Activated T-cell treated with anti-CD3 and anti-CD28 coated beads, Interleukin-2, amount 50 U/mL, for 72 hours (primary cell): Measurements from ENCODE around the gene AP1S3. TPM values are rescaled to one million over a fixed set of nuclear protein-coding genes. Genes with fewer than 3 reads are reported as not detected.
A peak's percentile ranks its signal among the peaks of the same experiment; 100 is the strongest.

Experiments used
- ATAC-seq, 2 donors: fragments of 150-1000 bp; cut with Tn5 transposase; replicated peaks in 1 of 2; 2 replicates each; pipeline ENCODE4 v1.10.0; 2021; ENCODE audit warnings: moderate library complexity in 2 of 2, mild to moderate bottlenecking in 1 of 2
- DNase-seq, 2 donors: peaks; one replicate each; pipeline ENCODE4 v3.0.0; 2021 to 2022; ENCODE audit warnings: mixed read lengths in 1 of 2
- H3K27ac Mint-ChIP-seq: one replicate; pipeline ENCODE4 v1.8.0; 2022; ENCODE audit warnings: mild to moderate bottlenecking, moderate library complexity, mixed read lengths
- H3K27me3 Mint-ChIP-seq: one replicate; pipeline ENCODE4 v1.8.0; 2022; ENCODE audit warnings: low read depth, mixed read lengths
- H3K36me3 Mint-ChIP-seq, 2 donors: one replicate each; pipeline ENCODE4 v1.8.0; 2022; ENCODE audit warnings: mixed read lengths in 2 of 2, mild to moderate bottlenecking in 1 of 2; ENCODE audit not compliant: insufficient read depth in 2 of 2
- H3K4me1 Mint-ChIP-seq: one replicate; pipeline ENCODE4 v1.8.0; 2022; ENCODE audit warnings: low read depth, mixed read lengths
- H3K4me3 Mint-ChIP-seq, 2 donors: one replicate each; pipeline ENCODE4 v1.8.0; 2022; ENCODE audit warnings: mild to moderate bottlenecking in 2 of 2, mixed read lengths in 2 of 2, moderate library complexity in 2 of 2
- H3K9me3 Mint-ChIP-seq, 2 donors: one replicate each; pipeline ENCODE4 v1.8.0; 2022; ENCODE audit warnings: mixed read lengths in 2 of 2
- total RNA-seq, 2 donors: library from RNA; stranded (reverse); gene quantifications; one replicate each; pipeline ENCODE4 v1.2.3, GENCODE V29; 2022

The AP1S3 gene
- total RNA-seq, 2 donors from 2014 or later: 5.2 to 5.6 TPM

DNA sequence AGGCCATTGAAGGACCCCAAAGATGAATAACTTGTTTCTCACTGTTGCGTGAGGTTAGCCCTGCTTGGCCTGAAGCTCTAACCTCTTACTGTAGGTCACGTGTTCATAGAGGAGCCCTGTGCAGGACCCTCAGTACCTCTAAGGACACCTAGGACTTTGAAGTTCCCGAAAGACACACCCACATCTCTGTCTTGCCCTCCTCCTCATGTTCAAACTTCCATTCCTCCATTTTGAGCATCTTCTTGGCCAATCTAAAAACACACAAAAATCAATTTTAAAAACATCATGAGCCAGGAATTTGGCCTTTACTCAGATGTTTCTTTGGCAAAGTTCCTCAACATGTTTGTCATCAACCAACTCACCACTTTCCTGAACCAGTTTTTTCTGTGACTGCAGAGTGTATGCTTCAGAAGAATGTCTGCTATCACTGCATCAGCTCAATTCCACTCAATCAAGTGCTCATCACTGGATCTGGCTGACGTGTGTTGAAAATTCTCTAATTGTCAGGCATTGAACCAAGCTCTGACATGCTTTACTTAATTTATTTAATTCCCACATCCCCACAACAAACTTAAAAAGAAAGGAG, 101.6 kb downstream of the AP1S3 start:
- no peak for ATAC-seq
- H3K27me3 Mint-ChIP-seq: peaks cover 24% of the 10 kb centered on the region
- H3K4me1 Mint-ChIP-seq: no peaks in the 10 kb centered on the region
- no peak overlapping the region for H3K27ac Mint-ChIP-seq
- DNase-seq: no peak
- peaks cover 2 to 4% of the 10 kb centered on the region in 2 donors for H3K36me3 Mint-ChIP-seq
- H3K9me3 Mint-ChIP-seq: peaks cover 0 to 4% of the 10 kb centered on the region in 2 donors
- no peak overlapping the region for H3K4me3 Mint-ChIP-seq

DNA sequence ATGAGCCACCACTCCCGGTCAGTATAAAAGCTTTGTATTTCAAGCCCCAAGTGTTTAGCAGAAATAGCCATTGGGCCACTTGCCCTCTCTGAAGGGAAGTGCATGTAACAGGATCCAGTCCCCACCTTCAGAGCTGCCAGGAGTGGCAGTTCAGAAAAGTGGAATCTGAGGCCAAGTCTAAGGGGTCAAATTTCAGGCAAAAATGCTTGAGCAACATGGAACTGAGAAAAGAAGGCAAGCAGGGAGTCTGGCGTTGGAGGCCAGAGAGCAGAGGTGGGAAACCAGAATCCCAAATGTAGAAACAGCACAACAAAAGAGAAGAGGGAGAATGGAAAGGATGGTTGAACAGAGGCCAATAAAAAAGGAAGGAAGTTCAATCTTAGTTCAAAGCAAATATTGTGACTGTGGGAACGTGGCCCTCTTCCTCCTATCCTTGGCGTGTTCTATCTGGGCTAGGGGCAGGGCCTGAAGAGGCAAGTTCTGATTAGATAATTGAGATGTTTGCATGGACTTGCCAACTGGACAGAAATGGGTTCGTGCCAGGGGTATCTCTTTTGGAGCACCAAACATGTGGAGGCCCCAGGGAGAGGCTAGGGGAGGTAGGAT, 102.2 kb downstream of the AP1S3 start:
- ATAC-seq: no peak
- Mint-ChIP-seq H3K4me1 (no peaks in the 10 kb centered on the region), H3K4me3 (no peak overlapping the region), H3K27me3 (peaks cover 24% of the 10 kb centered on the region), H3K36me3 (peaks cover 2 to 4% of the 10 kb centered on the region in 2 donors), H3K9me3 (peaks cover 0 to 4% of the 10 kb centered on the region in 2 donors), H3K27ac (no peak overlapping the region)
- no peak for DNase-seq

DNA sequence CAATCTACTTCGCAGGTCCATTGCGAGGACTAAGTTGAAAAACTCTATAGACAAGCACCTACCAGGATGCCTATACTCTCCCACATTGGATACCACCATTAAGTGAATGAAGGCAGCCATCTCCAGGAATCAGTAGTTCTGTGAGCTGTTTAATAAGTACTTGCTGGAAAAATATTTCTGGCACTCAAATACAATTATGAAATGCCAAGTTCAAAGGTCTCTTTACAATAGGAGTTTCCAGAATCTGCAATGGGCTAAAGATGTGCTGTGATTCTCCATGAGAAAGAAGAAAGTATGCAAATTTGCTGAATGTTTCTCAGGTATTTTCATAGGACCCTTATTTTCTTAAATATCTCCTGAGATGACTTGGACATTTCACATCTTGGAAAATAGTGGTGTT, 103.0 kb downstream of the AP1S3 start:
- DNase-seq (no peak), ATAC-seq (no peak)
- H3K9me3 Mint-ChIP-seq: peaks cover 0 to 4% of the 10 kb centered on the region in 2 donors
- H3K4me3 Mint-ChIP-seq: no peak overlapping the region
- H3K27me3 Mint-ChIP-seq: peaks cover 18% of the 10 kb centered on the region
- H3K36me3 Mint-ChIP-seq: peaks cover 2 to 4% of the 10 kb centered on the region in 2 donors
- H3K27ac Mint-ChIP-seq: no peak overlapping the region
- H3K4me1 Mint-ChIP-seq: no peaks in the 10 kb centered on the region

DNA sequence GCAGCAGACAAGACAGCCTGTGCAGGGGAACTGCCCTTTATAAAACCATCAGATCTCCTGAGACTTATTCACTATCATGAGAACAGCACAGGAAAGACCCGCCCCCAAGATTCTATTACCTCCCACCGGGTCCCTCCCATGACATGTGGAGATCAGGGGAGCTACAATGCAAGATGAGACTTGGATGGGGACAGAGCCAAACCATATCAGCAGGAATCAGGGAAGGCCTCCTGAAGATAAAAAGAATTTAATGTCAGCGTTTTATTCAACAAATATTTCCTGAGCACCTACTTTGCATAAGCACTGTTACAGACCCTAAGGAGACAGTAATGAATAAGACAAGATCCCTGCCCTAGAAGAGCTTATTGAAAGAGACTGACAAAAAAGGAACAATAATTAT, 105.0 kb downstream of the AP1S3 start:
- Mint-ChIP-seq H3K4me1 (no peaks in the 10 kb centered on the region), H3K36me3 (peaks cover 2 to 4% of the 10 kb centered on the region in 2 donors), H3K27me3 (peaks cover 12% of the 10 kb centered on the region), H3K4me3 (no peak overlapping the region), H3K9me3 (peaks cover 0 to 4% of the 10 kb centered on the region in 2 donors), H3K27ac (no peak overlapping the region)
- ATAC-seq: no peak
- no peak for DNase-seq

DNA sequence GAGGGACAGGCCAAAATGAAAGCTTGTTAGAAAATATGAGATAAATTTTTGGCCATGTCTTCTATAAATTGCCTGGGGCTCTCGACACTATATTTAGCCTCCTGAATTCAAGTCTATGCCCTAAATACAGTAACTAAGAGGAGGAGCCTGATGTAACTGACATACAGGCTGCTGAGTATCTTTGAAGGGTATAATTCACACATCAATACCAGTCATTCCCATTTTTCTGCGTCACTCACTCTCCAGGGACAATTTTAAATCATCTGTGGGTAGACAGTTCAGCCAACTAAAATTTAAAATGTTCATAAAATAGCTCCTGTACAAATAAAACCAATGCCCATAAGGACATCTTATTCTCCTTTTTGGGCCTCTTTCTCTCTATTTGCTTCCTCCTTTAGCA, 105.9 kb downstream of the AP1S3 start:
- H3K27ac Mint-ChIP-seq: no peak overlapping the region
- no peak for ATAC-seq
- H3K9me3 Mint-ChIP-seq: peaks cover 0 to 4% of the 10 kb centered on the region in 2 donors
- H3K4me1 Mint-ChIP-seq: no peaks in the 10 kb centered on the region
- no peak overlapping the region for H3K4me3 Mint-ChIP-seq
- peaks cover 12% of the 10 kb centered on the region for H3K27me3 Mint-ChIP-seq
- no peak for DNase-seq
- H3K36me3 Mint-ChIP-seq: peaks cover 2 to 4% of the 10 kb centered on the region in 2 donors

DNA sequence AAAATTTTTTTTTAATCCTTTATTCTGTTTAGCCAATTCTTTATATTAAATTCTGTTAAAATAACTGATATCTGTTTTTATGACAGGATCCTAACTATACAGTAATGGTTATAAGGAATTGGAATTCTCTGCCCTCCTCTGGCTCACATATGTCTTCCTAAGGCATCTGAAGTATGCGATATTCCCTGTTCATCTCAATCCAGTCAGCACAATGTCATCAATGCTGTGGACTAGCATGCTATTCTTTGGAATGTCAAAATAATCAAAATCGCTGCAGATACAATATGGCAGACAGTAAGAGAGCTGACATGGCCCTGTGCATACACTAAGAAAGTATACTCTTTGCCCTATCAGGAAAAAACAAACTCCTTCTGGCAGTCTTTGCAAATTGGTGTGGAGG, 107.6 kb downstream of the AP1S3 start:
- Mint-ChIP-seq H3K27me3 (peaks cover 6% of the 10 kb centered on the region), H3K4me3 (no peak overlapping the region), H3K36me3 (peaks cover 2 to 4% of the 10 kb centered on the region in 2 donors), H3K4me1 (no peaks in the 10 kb centered on the region), H3K27ac (no peak overlapping the region), H3K9me3 (peaks cover 0 to 4% of the 10 kb centered on the region in 2 donors)
- DNase-seq (no peak), ATAC-seq (no peak)

DNA sequence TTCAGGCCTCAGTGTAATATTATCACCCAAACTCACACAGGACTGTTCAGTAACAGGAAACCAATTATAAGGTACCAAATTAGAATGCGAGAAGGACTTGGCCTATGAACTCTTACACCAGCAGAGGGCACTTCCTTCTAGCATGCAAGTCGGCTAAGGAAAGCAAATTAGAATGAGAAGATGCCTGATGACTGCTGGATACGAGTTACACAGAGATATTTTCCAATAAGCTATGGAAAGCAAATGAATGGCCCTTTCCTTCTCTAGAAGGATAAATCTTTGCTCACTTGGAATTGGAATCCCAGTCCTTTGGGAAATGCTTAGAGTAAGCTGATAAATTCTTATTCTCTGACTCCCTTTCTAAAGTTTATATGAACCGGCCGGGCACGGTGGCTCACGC, 109.8 kb downstream of the AP1S3 start:
- Mint-ChIP-seq H3K27me3 (peaks cover 14% of the 10 kb centered on the region), H3K4me3 (no peak overlapping the region), H3K27ac (no peak overlapping the region), H3K36me3 (peaks cover 0 to 2% of the 10 kb centered on the region in 2 donors), H3K4me1 (no peaks in the 10 kb centered on the region), H3K9me3 (no peaks in the 10 kb centered on the region)
- ATAC-seq (peak; percentile 52 to 59), DNase-seq (peak; percentile 30 to 33)

DNA sequence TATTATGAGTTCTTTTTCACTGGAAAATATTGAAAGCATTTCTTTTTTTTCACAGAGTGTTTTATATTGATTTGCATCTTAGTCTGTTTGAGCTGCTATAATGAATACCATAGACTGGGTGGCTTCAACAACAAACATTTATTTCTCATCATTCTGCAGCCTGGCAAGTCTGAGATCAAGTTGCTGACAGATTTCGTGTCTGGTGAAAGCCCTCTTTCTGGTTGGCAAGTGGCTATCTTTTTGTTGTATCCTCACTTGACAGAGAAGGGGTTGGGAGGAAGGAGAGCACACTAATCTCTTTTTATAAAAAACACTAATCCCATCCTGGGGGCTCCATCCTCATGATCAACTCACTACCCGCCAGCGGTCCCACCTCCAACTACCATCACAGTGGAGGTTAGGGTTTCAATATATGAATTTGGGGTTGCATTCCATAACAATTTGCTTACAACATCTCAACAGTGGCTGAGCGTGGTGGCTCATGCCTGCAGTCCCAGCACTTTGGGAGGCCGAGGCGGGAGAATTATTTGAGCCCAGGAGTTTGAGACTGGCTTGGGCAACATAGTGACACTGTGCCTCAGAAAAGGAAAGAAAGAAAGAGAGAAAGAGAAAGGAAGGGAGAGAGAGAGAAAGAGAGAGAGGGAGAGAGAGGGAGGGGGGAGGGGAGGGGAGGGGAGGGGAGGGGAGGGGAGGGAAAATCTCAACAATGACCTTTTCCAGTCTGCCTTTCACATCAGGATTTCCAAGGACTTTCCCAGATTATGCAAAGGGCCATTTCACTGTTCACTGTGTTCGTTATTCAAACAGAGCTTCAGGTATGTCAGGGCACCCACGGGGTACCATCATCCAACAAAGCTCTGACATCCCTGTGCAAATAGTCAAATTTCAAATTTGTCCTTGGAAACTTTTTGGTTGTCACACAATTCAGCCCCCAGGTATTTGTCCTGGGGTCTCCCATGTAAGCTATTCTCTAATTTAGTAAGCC, 111.1 kb downstream of the AP1S3 start:
- no peaks in the 10 kb centered on the region for H3K36me3 Mint-ChIP-seq
- ATAC-seq: no peak
- H3K4me3 Mint-ChIP-seq: no peak overlapping the region
- H3K4me1 Mint-ChIP-seq: no peaks in the 10 kb centered on the region
- H3K27ac Mint-ChIP-seq: no peak overlapping the region
- H3K27me3 Mint-ChIP-seq: peaks cover 14% of the 10 kb centered on the region
- DNase-seq: no peak
- H3K9me3 Mint-ChIP-seq: no peaks in the 10 kb centered on the region

DNA sequence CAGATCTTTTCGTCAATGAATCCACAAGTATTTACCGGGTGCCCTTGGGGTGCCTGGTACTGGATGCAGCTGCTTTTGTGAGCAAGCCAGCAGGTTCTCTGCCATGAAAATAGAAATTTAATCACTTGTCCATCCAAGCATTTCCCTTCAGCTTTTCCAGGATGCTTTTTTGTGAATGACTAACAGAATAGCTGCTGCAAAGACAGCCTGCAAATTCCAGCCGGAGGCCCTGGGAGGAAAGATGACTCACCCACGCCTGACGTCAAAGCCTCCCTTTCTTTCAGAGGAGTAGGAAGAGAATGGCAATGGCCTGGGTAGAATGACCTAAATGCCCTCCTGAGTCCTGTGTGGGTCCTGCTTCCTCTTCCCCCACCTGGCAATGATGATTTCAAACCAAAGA, 111.9 kb downstream of the AP1S3 start:
- no peak overlapping the region for H3K4me3 Mint-ChIP-seq
- DNase-seq: no peak
- H3K36me3 Mint-ChIP-seq: no peaks in the 10 kb centered on the region
- no peaks in the 10 kb centered on the region for H3K9me3 Mint-ChIP-seq
- peaks cover 14% of the 10 kb centered on the region for H3K27me3 Mint-ChIP-seq
- H3K4me1 Mint-ChIP-seq: no peaks in the 10 kb centered on the region
- ATAC-seq: no peak
- H3K27ac Mint-ChIP-seq: no peak overlapping the region

DNA sequence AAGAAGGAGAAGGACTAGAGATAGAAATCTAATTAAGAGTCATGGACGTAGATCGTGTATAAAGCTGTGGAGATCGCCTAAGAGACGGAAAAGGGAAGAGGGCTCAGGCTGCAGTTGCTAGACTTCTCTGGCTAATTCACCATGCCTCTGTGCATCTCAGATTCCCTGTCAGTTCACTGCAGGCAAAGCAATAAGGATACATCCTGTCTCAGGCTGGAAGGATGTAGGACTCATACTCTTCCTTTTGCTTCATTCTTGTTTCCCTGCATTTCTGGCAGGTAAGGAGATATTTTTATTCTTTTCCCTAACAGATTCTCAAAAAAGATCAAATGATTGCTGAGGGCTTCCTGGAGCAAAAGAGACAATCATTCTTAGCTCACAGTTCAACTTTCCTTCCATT, 112.5 kb downstream of the AP1S3 start:
- no peak for DNase-seq
- no peak overlapping the region for H3K27ac Mint-ChIP-seq
- peaks cover 15% of the 10 kb centered on the region for H3K27me3 Mint-ChIP-seq
- H3K9me3 Mint-ChIP-seq: no peaks in the 10 kb centered on the region
- H3K4me3 Mint-ChIP-seq: no peak overlapping the region
- H3K4me1 Mint-ChIP-seq: no peaks in the 10 kb centered on the region
- H3K36me3 Mint-ChIP-seq: no peaks in the 10 kb centered on the region
- ATAC-seq: no peak

DNA sequence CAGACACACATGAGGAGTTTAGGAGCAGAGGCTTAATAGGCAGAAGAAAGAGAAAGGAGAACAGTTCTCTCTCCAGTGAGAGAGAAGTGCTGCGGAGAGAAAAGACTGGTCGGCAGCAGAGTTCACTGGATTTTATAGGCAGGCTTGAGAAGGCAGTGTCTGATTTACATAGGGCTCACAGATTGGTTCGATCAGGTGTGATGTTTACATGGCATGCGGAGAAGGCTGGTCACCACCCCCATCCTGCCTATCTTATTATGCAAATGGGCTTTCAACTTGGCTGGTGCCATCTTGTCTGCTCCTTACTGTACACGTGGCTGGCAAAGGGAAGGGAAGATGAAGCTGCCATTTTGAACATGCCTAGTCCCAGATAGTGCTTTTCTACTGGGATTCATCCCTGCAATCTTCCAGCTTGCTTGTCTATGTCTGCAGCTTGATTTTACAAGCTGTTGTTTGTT, 113.4 kb downstream of the AP1S3 start:
- Mint-ChIP-seq H3K4me1 (no peaks in the 10 kb centered on the region), H3K27me3 (peaks cover 21% of the 10 kb centered on the region), H3K36me3 (no peaks in the 10 kb centered on the region), H3K9me3 (no peaks in the 10 kb centered on the region), H3K4me3 (no peak overlapping the region), H3K27ac (no peak overlapping the region)
- ATAC-seq (no peak), DNase-seq (no peak)

DNA sequence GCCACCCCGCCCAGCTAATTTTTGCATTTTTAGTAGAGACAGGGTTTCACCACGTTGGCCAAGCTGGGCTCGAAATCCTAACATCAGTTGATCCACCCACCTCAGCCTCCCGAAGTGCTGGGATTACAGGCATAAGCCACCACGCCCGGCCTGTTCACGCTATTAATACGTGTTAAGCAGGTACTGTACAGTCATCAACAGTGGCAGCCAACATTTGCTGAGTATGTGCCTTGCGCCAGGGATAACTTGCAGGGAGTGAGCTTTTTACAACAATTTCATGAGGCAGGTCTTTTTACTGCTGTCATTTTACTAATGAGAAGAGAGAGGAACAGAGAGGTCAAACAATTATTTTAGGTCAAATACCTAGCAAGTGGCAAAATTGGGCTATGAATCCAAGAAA, 115.2 kb downstream of the AP1S3 start:
- ATAC-seq (no peak), DNase-seq (no peak)
- H3K4me1 Mint-ChIP-seq: no peaks in the 10 kb centered on the region

DNA sequence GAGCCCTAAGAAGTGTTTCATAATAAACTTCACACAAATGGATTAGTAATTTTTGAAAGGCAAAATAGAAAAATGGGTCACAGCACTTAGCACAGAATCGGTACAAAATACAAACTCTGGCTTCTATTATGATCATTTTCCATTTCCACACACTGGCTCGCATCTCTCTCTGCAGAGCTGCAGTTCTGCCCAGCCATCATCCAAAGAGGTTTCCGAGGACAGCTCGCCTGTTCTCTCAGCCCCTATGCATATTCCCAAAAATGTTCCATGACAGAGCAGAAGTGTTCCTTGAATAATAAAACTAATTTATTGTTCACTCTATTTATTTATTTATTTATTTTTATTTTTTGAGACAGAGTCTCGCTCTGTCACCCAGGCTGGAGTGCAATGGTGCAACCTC, 115.6 kb downstream of the AP1S3 start:
- ATAC-seq (no peak), DNase-seq (no peak)
- H3K36me3 Mint-ChIP-seq: peaks cover 0 to 3% of the 10 kb centered on the region in 2 donors
- no peaks in the 10 kb centered on the region for H3K4me1 Mint-ChIP-seq
- no peak overlapping the region for H3K4me3 Mint-ChIP-seq
- H3K9me3 Mint-ChIP-seq: no peaks in the 10 kb centered on the region
- H3K27ac Mint-ChIP-seq: no peak overlapping the region
- H3K27me3 Mint-ChIP-seq: peaks cover 21% of the 10 kb centered on the region

More for the DNA sequence above, 115.2 kb downstream of the AP1S3 start:
- no peaks in the 10 kb centered on the region for H3K9me3 Mint-ChIP-seq
- no peak overlapping the region for H3K4me3 Mint-ChIP-seq
- H3K36me3 Mint-ChIP-seq: peaks cover 0 to 2% of the 10 kb centered on the region in 2 donors
- H3K27ac Mint-ChIP-seq: no peak overlapping the region
- peaks cover 21% of the 10 kb centered on the region for H3K27me3 Mint-ChIP-seq
